GM18505 (cell line): Measurements from ENCODE around the gene DNASE1L3.
"Not testable (repeated sequence)": the region's sequence is repeated elsewhere in the genome, so short reads cannot be mapped to it uniquely, and the experiment has no call there.

Source experiments
- ATAC-seq: cut with Tn5 transposase; IDR thresholded peaks from one replicate; pipeline ENCODE4 v1.9.1; 2021; ENCODE audit not compliant: unreplicated experiment
- POLR2A ChIP-seq: IDR thresholded peaks from 4 replicates; pipeline ENCODE4 v1.6.1; 2011; ENCODE audit warnings: borderline replicate concordance; ENCODE audit not compliant: insufficient read depth, insufficient read length; ENCODE audit errors: extremely low read depth

DNASE1L3 gene

DNA sequence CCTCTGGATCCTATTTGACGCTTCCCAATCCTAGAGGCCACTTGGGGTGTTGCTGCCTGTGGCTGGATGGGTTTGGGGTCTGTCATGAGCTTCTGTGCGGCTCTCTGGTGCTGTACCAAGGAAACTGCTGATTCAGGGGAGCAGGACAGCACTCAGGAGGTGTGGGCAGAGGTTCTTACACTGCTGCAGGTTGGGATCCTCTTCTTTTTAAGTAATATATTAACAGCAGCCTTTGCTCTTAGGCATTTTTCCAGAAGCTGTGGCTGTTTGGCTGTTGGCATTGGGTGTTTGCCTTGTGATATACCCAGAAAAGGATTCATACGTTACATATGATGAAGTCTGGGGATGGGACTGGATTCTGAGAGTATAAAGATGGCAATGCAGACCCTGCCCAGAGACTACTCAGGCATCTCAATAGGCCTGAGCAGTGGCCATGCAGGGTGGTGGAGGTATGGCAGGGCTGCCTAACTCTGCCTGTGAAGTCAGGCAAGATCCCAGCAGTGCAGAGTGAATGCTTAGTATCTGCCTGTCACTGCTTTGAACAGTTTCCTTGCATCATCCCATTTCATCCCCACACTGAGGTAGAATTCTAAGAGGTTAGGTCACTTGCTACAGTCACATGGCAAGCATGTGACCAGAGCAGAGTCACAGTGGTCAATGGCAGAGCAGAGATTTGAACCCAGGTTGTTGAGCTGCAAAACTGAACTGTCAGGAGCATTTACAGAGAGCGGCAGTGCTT is 30.7 kb upstream of the DNASE1L3 start:
- no peak for TF ChIP-seq POLR2A
- no peak for ATAC-seq

DNA sequence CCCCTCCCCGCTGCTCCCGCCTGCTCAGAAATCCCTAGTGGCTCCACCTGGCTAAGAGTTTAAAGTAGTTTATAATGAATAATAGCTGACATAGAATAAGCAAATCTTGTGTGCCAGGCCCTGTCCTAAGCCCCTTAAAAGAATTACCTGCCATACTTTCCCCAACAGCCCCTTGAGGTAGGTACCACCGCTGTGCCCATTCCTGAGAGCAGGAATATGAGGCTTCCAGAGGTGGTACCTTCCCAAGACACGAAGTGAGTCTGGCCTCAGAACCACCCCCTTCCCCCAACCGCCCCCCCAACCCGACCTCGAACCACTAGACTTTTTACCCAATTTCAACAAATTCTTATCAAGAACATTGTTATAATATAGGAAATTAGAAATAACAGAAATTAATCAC is 28.1 kb upstream of the DNASE1L3 start:
- ATAC-seq = no peak
- no peak for TF ChIP-seq POLR2A

GRCh38 chr3:58237941-58238681 is 27.3 kb upstream of the DNASE1L3 start:
- TF ChIP-seq POLR2A = peak; percentile 23
- ATAC-seq = peak; percentile 5

- peak; percentile 54 for TF ChIP-seq POLR2A
- ATAC-seq = peak; percentile 72
Measured at GRCh38 chr3:58237238-58237940, 26.6 kb upstream of the DNASE1L3 start, which contains the start of gene ABHD6. Gene ABHD6, plus strand, starts transcription at chr3:58237792. Its CDS starts 18,795 bp downstream, at chr3:58256587.

DNA sequence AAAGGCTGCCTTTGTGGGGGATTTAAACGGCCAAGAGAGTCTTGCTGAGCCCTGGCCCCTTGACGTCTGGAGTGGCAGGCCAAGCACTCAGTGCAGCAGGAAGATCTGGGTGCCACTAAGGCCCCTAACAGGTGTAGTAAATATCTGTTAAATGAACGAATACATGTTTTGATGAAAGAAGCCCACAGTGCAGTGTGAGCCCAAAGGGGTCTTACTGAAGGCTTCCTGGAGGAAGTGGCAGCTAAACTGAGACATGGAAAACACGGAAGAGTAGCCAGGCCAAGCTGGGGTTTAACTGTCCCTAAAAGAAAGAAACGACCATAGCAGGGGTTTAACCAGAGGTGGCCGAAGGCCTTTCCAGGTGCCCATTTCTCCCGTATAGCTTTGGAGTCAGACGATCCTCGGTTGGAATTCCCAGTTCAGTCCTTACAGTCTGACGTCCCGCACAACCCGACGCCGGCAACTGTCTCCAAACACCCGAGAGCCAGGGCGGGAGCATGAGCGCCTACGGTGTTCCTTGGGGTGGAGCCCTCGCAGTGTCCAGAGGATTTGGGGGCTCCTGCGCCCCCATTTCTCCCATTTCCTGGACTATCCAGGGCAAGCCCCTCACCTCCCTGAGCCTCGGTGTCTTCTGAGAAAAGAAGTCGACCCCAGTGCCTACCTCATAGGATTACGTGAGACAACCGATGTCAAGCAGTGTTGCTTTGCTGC is 25.9 kb upstream of the DNASE1L3 start:
- TF ChIP-seq POLR2A = no peak
- ATAC-seq = no peak

- TF ChIP-seq POLR2A = no peak
- ATAC-seq = no peak
Measured at GRCh38 chr3:58235970-58236369, 25.2 kb upstream of the DNASE1L3 start.

DNA sequence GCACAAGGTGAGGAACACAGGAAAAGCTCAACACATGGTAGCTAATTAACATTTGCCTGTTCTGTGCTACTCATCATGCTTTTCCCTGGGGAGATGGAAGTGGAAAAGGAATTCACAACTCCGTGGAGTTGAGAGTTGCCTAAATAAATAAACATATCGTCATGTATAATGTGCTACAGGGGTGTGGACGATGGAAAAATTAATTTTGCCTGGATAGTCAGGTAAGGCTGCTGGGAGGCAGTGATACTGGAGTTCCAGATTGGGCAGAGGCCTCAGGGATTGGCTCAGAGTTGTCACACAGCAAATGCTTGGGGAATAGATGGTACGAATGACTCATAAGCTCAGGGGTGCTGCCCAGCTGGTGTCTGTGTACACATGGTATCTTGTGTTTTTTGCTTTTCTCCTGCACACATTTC is 23.8 kb upstream of the DNASE1L3 start:
- ATAC-seq = no peak
- TF ChIP-seq POLR2A = no peak

- TF ChIP-seq POLR2A = no peak
- ATAC-seq = no peak
Measured at GRCh38 chr3:58231666-58232065, 20.9 kb upstream of the DNASE1L3 start.

DNA sequence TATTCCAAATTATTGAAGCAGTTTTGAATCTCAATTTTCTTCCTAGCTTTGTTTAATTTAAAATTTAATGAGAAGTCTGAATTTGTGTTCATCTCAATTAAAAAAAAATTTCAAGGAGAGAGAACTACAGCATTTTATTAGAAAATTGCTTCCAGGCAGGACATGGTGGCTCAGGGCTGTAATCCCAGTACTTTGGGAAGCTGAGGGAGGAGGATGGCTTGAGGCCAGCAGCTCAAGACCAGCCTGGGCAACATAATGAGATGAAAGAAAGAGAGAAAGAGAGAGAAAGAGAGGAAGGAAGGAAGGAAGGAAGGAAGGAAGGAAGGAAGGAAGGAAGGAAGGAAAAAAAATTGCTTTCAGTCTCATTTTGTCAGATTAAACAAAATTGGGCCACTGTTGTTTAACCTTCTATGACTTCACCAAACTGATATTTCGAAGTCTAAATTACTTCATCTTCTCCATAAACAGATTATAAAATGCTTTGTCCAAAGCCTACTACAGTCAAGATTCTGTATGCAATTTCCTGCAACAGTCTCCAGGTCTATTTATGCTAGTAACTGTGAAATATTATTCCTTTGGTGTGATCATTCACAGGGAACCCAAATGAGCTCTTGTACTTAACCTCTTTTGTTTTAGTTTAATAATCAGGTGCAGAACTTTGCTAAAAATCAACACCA is 20.2 kb upstream of the DNASE1L3 start:
- no peak for TF ChIP-seq POLR2A
- no peak for ATAC-seq

- not testable (repeated sequence) for ATAC-seq
Measured at GRCh38 chr3:58227933-58228332, 17.2 kb upstream of the DNASE1L3 start.

GRCh38 chr3:58223855-58224254 is 13.1 kb upstream of the DNASE1L3 start:
- ATAC-seq = no peak
- no peak for TF ChIP-seq POLR2A

DNA sequence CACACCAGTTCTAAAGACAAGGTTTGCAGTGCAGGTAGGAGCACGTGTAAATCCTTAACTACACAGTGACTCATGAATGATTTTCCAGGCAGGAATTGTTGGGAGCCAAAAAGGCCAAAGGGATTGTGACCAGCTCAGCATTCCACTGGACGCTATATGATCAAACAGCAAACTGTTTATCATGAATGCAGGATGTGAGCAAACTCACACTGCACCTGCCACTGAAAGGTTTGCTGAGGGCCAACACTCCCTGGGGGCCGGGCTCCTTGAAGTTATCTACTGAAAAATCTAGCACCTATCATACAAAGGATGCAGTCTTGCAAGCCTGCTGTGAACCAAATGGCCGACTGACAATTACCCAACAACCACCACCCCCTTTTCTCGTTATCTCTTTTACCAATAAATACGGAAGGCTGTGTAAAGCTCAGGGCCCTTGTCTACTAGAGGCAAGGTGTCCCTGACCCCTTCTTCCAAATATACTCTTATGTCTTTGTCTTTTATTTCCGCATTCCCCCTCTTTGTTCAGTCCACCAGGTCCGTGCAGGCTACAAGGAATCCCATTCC is 11.5 kb upstream of the DNASE1L3 start:
- no peak for ATAC-seq
- TF ChIP-seq POLR2A = no peak

- TF ChIP-seq POLR2A = no peak
- ATAC-seq = no peak
Measured at GRCh38 chr3:58218904-58219303, 8.1 kb upstream of the DNASE1L3 start.

GRCh38 chr3:58217209-58217811 is 6.5 kb upstream of the DNASE1L3 start:
- ATAC-seq = no peak
- no peak for TF ChIP-seq POLR2A
